SK-N-SH (cell line): ENCODE measurements around the gene ARHGAP5. TPM values are rescaled to one million over a fixed set of nuclear protein-coding genes. Genes with fewer than 3 reads are reported as not detected.

Experiments used
- CTCF ChIA-PET: fragments of 300-600, 350-600 bp; formaldehyde crosslinking; extraction: SDS; loops from one replicate; lab custom pipeline; 2021; lab: Yijun Ruan, JAX
- POLR2A ChIA-PET: fragments of 350-600 bp; sonication (Branson Sonifier 250); formaldehyde crosslinking; extraction: SDS; loops from one replicate; lab custom pipeline; 2020; ENCODE audit warnings: antibody characterized with exemption, inconsistent platforms; lab: Yijun Ruan, JAX
- DNase-seq: peaks from one replicate; pipeline ENCODE4 v3.0.0; 2012
- H2AFZ ChIP-seq: fragments of 200-600 bp; sonication (generic); 2 replicates; pipeline ENCODE4 v1.8.1; 2016; ENCODE audit warnings: antibody characterized with exemption, mild to moderate bottlenecking, low read depth
- H3F3A ChIP-seq: fragments of 200-600 bp; sonication (generic); replicated peaks from 2 replicates; pipeline ENCODE3; 2016; ENCODE audit warnings: antibody characterized with exemption, mild to moderate bottlenecking; ENCODE audit not compliant: insufficient read depth
- H3K27ac ChIP-seq, 2 experiments: fragments of 200-500 bp in 1 of 2; fragments of 200-600 bp in 1 of 2; sonication (Bioruptor generic) in 1 of 2; sonication (generic), shearing (Covaris generic) in 1 of 2; 2 replicates each; pipeline versions ENCODE4 v1.5.1 to v1.6.1; 2014 to 2016; ENCODE audit warnings: low read depth in 2 of 2, inconsistent platforms in 1 of 2, low read length in 1 of 2, mild to moderate bottlenecking in 1 of 2, mixed read lengths in 1 of 2
- H3K27me3 ChIP-seq: fragments of 200-600 bp; sonication (generic), shearing (Covaris generic); 2 replicates; pipeline ENCODE4 v1.6.1; 2016; ENCODE audit warnings: mixed run types; ENCODE audit not compliant: insufficient read depth
- H3K36me3 ChIP-seq, 2 experiments: fragments of 200-500 bp in 1 of 2; fragments of 200-600 bp in 1 of 2; sonication (Bioruptor generic) in 1 of 2; sonication (generic) in 1 of 2; replicated peaks in 1 of 2; 2 replicates each; pipeline versions ENCODE3 to v1.5.1; 2014 to 2016; ENCODE audit warnings: low read length in 1 of 2, mild to moderate bottlenecking in 1 of 2; ENCODE audit not compliant: insufficient read depth in 2 of 2, control insufficient read depth in 1 of 2
- H3K4me1 ChIP-seq, 2 experiments: fragments of 200-500 bp in 1 of 2; fragments of 200-600 bp in 1 of 2; sonication (Bioruptor generic) in 1 of 2; sonication (generic), shearing (Covaris generic) in 1 of 2; 2 replicates each; pipeline versions ENCODE4 v1.5.1 to v1.6.1; 2014 to 2016; ENCODE audit warnings: low read depth in 1 of 2, low read length in 1 of 2, mixed run types in 1 of 2; ENCODE audit not compliant: insufficient read depth in 2 of 2, control insufficient read depth in 1 of 2
- H3K4me2 ChIP-seq: fragments of 200-600 bp; sonication (generic), shearing (Covaris generic); 2 replicates; pipeline ENCODE4 v1.6.1; 2017; ENCODE audit warnings: mixed run types
- H3K4me3 ChIP-seq, 2 experiments: fragments of 200-500 bp in 1 of 2; fragments of 200-600 bp in 1 of 2; sonication (Bioruptor generic) in 1 of 2; sonication (generic), shearing (Covaris generic) in 1 of 2; 2 replicates each; pipeline versions ENCODE4 v1.5.1 to v1.8.1; 2014 to 2016; ENCODE audit warnings: low read depth in 2 of 2, inconsistent platforms in 1 of 2, low read length in 1 of 2, mild to moderate bottlenecking in 1 of 2, mixed read lengths in 1 of 2, moderate library complexity in 1 of 2
- H3K79me2 ChIP-seq: fragments of 200-600 bp; sonication (generic); 2 replicates; pipeline ENCODE4 v1.8.1; 2017; ENCODE audit warnings: mild to moderate bottlenecking; ENCODE audit not compliant: insufficient read depth
- H3K9ac ChIP-seq: fragments of 200-600 bp; sonication (generic); 2 replicates; pipeline ENCODE4 v1.6.1; 2017; ENCODE audit warnings: mixed run types
- H3K9me2 ChIP-seq: fragments of 200-600 bp; sonication (generic); 2 replicates; pipeline ENCODE4 v1.6.1; 2017; ENCODE audit warnings: mixed run types
- H3K9me3 ChIP-seq: fragments of 200-600 bp; sonication (generic); 2 replicates; pipeline ENCODE4 v1.6.1; 2017; ENCODE audit warnings: mixed run types, mild to moderate bottlenecking, moderate library complexity
- H4K20me1 ChIP-seq: fragments of 200-600 bp; sonication (generic); 2 replicates; pipeline ENCODE4 v1.6.1; 2017; ENCODE audit warnings: mild to moderate bottlenecking, mixed run types; ENCODE audit not compliant: insufficient read depth
- EP300 ChIP-seq, 2 experiments: IDR thresholded peaks; 2 replicates each; pipeline versions ENCODE4 v1.4.0 to v1.6.1; 2012; ENCODE audit warnings: borderline replicate concordance in 1 of 2, low read depth in 1 of 2, low read length in 1 of 2
- FOSL2 ChIP-seq: IDR thresholded peaks from 2 replicates; pipeline ENCODE4 v1.4.0; 2012; ENCODE audit warnings: low read depth, mild to moderate bottlenecking, moderate library complexity, borderline replicate concordance
- FOXM1 ChIP-seq: IDR thresholded peaks from 2 replicates; pipeline ENCODE4 v1.4.0; 2012; ENCODE audit warnings: low read depth, mild to moderate bottlenecking
- GATA2 ChIP-seq: sonication (generic); formaldehyde crosslinking; IDR thresholded peaks from 2 replicates; pipeline ENCODE4 v1.5.0; 2020; ENCODE audit warnings: mild to moderate bottlenecking, missing genetic modification reagents
- MAX ChIP-seq: IDR thresholded peaks from 2 replicates; pipeline ENCODE4 v1.4.0; 2012; ENCODE audit warnings: low read depth
- MXI1 ChIP-seq: IDR thresholded peaks from 2 replicates; pipeline ENCODE4 v1.6.1; 2012; ENCODE audit warnings: mild to moderate bottlenecking, low read depth, low read length, improper control_type of control experiment
- NRF1 ChIP-seq: IDR thresholded peaks from 2 replicates; pipeline ENCODE4 v1.6.1; 2012; ENCODE audit warnings: low read depth, mild to moderate bottlenecking, low read length
- RAD21 ChIP-seq: IDR thresholded peaks from 2 replicates; pipeline ENCODE4 v1.6.1; 2012; ENCODE audit warnings: mild to moderate bottlenecking, low read length
- RFX5 ChIP-seq: IDR thresholded peaks from 2 replicates; pipeline ENCODE4 v1.6.1; 2012; ENCODE audit warnings: mild to moderate bottlenecking, improper control_type of control experiment, low read length
- RXRA ChIP-seq: IDR thresholded peaks from 2 replicates; pipeline ENCODE4 v1.4.0; 2012; ENCODE audit warnings: low read depth, mild to moderate bottlenecking, borderline replicate concordance
- SIN3A ChIP-seq: IDR thresholded peaks from 2 replicates; pipeline ENCODE4 v1.6.1; 2012; ENCODE audit warnings: low read depth, mild to moderate bottlenecking, low read length, moderate library complexity, borderline replicate concordance
- TAF1 ChIP-seq: IDR thresholded peaks from 2 replicates; pipeline ENCODE4 v1.6.1; 2012; ENCODE audit warnings: low read depth, mild to moderate bottlenecking, low read length, moderate library complexity, borderline replicate concordance
- TEAD4 ChIP-seq: IDR thresholded peaks from 2 replicates; pipeline ENCODE4 v1.4.0; 2012; ENCODE audit warnings: mild to moderate bottlenecking, borderline replicate concordance; ENCODE audit not compliant: insufficient read depth
- USF1 ChIP-seq: IDR thresholded peaks from 2 replicates; pipeline ENCODE4 v1.4.0; 2012; ENCODE audit warnings: low read depth, borderline replicate concordance
- YY1 ChIP-seq: IDR thresholded peaks from 2 replicates; pipeline ENCODE4 v1.4.0; 2012; ENCODE audit warnings: low read depth, mild to moderate bottlenecking
- WGBS: methylation state at CpG from one replicate; pipeline ENCODE4 v1.1.6; 2017; ENCODE audit warnings: low lambda C conversion rate; 5-methylcytosine and 5-hydroxymethylcytosine counted together
- polyA plus RNA-seq, 3 experiments: library from polyadenylated mRNA; depleted of rRNA; stranded (reverse); fragments of >200 nt; gene quantifications; 2 replicates each; pipeline ENCODE4 v1.2.3, GENCODE V29; 2012
- TF ChIP-seq, protein P1 (sequence below): IDR thresholded peaks from 2 replicates; pipeline ENCODE4 v1.4.0; 2012; ENCODE audit warnings: low read depth, borderline replicate concordance
- TF ChIP-seq, protein P2 (sequence below): IDR thresholded peaks from 2 replicates; pipeline ENCODE4 v1.6.1; 2012; ENCODE audit warnings: mild to moderate bottlenecking, low read depth, low read length, moderate library complexity

ARHGAP5 gene
- polyA plus RNA-seq, 1 of the 3 experiments (the other 2 are of a cell fraction): 7.2 TPM

- H3K4me1 ChIP-seq: peaks cover 0 to 6% of the 10 kb centered on the region in 2 experiments; a peak in 2 of 4 replicates
- CTCF ChIA-PET: interaction anchor here (0.7 to 1.8 kb wide), 5 partner anchors 23 to 268 kb away, joined by 3 to 7 read pairs (median 3); no protein-coding TSS in a partner anchor
These were observed 124.8 kb downstream of the ARHGAP5 start, which contains the start of gene RNU6-7 for GRCh38 chr14:32201816-32202490. Gene RNU6-7 (plus strand): TSS chr14:32202045.

More at GRCh38 chr14:32201816-32202490, 124.8 kb downstream of the ARHGAP5 start, which contains the start of gene RNU6-7:
- Histone ChIP-seq H4K20me1 (no peaks in the 10 kb centered on the region), H3K79me2 (no peaks in the 10 kb centered on the region), H3K27me3 (no peaks in the 10 kb centered on the region), H3K9me2 (no peaks in the 10 kb centered on the region), H3K36me3 (no peaks in the 10 kb centered on the region), H3K4me2 (peak within 1 kb of the TSS; percentile 81), H3F3A (peaks cover 11% of the 10 kb centered on the region), H3K9me3 (no peaks in the 10 kb centered on the region), H3K27ac (peak within 1 kb of the TSS; percentile 59 to 92), H3K9ac (peak within 1 kb of the TSS; percentile 74; the same call in 1 of the 2 replicates), H3K4me3 (peak within 1 kb of the TSS; percentile 78), H2AFZ (peak within 1 kb of the TSS; percentile 94)
- peak; percentile 33 for DNase-seq
- POLR2A ChIA-PET: interaction anchor here (2.0 kb wide), 1 partner anchor 125 kb away, joined by 7 read pairs; the partner anchor contains the start of gene ARHGAP5
- TF ChIP-seq, protein P1, sequence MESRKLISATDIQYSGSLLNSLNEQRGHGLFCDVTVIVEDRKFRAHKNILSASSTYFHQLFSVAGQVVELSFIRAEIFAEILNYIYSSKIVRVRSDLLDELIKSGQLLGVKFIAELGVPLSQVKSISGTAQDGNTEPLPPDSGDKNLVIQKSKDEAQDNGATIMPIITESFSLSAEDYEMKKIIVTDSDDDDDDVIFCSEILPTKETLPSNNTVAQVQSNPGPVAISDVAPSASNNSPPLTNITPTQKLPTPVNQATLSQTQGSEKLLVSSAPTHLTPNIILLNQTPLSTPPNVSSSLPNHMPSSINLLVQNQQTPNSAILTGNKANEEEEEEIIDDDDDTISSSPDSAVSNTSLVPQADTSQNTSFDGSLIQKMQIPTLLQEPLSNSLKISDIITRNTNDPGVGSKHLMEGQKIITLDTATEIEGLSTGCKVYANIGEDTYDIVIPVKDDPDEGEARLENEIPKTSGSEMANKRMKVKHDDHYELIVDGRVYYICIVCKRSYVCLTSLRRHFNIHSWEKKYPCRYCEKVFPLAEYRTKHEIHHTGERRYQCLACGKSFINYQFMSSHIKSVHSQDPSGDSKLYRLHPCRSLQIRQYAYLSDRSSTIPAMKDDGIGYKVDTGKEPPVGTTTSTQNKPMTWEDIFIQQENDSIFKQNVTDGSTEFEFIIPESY: no peak
- TF ChIP-seq EP300 (IDR thresholded peaks at IDR 0.05; ENCODE audit: borderline replicate concordance in 1 of 2, low read depth in 1 of 2, low read length in 1 of 2) (no peak), GATA2 (no peak), RFX5 (no peak), MXI1 (peak; percentile 37; the same call in 1 of the 2 replicates), NRF1 (no peak), FOXM1 (no peak), SIN3A (no peak), YY1 (no peak), TAF1 (peak; percentile 1; the same call in 1 of the 2 replicates), MAX (peak; percentile 19; the same call in 1 of the 2 replicates), USF1 (no peak), TEAD4 (no peak), RXRA (no peak), FOSL2 (no peak), RAD21 (no peak)
- TF ChIP-seq, protein P2, sequence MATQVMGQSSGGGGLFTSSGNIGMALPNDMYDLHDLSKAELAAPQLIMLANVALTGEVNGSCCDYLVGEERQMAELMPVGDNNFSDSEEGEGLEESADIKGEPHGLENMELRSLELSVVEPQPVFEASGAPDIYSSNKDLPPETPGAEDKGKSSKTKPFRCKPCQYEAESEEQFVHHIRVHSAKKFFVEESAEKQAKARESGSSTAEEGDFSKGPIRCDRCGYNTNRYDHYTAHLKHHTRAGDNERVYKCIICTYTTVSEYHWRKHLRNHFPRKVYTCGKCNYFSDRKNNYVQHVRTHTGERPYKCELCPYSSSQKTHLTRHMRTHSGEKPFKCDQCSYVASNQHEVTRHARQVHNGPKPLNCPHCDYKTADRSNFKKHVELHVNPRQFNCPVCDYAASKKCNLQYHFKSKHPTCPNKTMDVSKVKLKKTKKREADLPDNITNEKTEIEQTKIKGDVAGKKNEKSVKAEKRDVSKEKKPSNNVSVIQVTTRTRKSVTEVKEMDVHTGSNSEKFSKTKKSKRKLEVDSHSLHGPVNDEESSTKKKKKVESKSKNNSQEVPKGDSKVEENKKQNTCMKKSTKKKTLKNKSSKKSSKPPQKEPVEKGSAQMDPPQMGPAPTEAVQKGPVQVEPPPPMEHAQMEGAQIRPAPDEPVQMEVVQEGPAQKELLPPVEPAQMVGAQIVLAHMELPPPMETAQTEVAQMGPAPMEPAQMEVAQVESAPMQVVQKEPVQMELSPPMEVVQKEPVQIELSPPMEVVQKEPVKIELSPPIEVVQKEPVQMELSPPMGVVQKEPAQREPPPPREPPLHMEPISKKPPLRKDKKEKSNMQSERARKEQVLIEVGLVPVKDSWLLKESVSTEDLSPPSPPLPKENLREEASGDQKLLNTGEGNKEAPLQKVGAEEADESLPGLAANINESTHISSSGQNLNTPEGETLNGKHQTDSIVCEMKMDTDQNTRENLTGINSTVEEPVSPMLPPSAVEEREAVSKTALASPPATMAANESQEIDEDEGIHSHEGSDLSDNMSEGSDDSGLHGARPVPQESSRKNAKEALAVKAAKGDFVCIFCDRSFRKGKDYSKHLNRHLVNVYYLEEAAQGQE: no peak
- 3% methylated on average over 25 of the region's 40 CpGs for WGBS
